ENCODE data around the gene BANP.

GRCh38 chr16:88010968-88011483 lies 59.8 kb downstream of the BANP start:
- no peak for TF ChIP-seq POLR2A (IDR thresholded peaks at IDR 0.05; ENCODE audit: low read depth, low read length)
- TF ChIP-seq POLR2AphosphoS5 (IDR thresholded peaks at IDR 0.05; ENCODE audit: low read depth, low read length), result no peak
- no peak for TF ChIP-seq TAF1 (IDR thresholded peaks at IDR 0.05; ENCODE audit: low read depth, low read length)
- no peak for TF ChIP-seq POU2F2 (IDR thresholded peaks at IDR 0.05; ENCODE audit: low read depth, low read length)
